Ovary (tissue), 3 donors: Measurements from ENCODE around the gene WDFY4.

ENCODE experiments used
- CTCF ChIP-seq, 3 donors: fragments of 450-650 bp in 2 of 3; fragments of 200-600 bp in 1 of 3; IDR thresholded peaks; one replicate each; pipeline versions ENCODE4 v1.5.1 to v1.8.0; 2016 to 2022; ENCODE audit warnings: antibody characterized with exemption in 3 of 3, mild to moderate bottlenecking in 1 of 3
- EP300 ChIP-seq: sonication (generic); formaldehyde crosslinking; IDR thresholded peaks from one replicate; pipeline ENCODE4 v1.6.1; 2017; ENCODE audit warnings: antibody characterized with exemption
- POLR2A ChIP-seq: fragments of 450-650 bp; IDR thresholded peaks from one replicate; pipeline ENCODE4 v1.6.1; 2017; ENCODE audit warnings: antibody characterized with exemption, mild to moderate bottlenecking, moderate library complexity
- donor health status: DM: no; HTN: no; CAD: no.

GRCh38 chr10:48940958-48941357 lies 256.3 kb downstream of the WDFY4 start:
- TF ChIP-seq CTCF (IDR thresholded peaks at IDR 0.05), result no peak
- no peak for TF ChIP-seq POLR2A
- no peak for TF ChIP-seq EP300
